GM19467 (cell line): ENCODE results near the gene SPTBN1.
A peak's percentile ranks its signal among the peaks of the same experiment; 100 is the strongest.
"Not testable (repeated sequence)": the region's sequence is repeated elsewhere in the genome, so short reads cannot be mapped to it uniquely, and the experiment has no call there.

Source experiments
- ATAC-seq: cut with Tn5 transposase; IDR thresholded peaks from one replicate; pipeline ENCODE4 v1.9.1; 2021; ENCODE audit warnings: mild to moderate bottlenecking, moderate library complexity; ENCODE audit not compliant: unreplicated experiment

The SPTBN1 gene

DNA sequence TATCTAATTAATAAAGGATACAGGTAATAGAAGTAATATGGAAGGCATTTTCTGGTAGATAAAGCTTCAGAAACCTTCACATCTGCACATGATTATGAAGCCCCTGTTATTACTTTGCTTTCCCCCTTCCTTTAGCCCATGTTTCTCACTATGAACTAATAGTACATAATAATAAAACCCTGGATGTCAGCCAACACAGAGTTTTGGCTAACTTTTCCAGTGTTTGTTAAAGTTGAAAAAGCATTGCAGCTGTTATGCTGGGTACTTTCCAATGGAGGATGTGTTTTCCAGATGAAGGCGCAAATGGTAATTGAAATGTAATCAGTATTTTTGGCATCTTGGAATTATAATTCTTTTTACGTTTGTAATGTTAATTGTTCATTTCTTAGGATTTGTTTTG is 43.5 kb downstream of the SPTBN1 start:
- ATAC-seq, result no peak

DNA sequence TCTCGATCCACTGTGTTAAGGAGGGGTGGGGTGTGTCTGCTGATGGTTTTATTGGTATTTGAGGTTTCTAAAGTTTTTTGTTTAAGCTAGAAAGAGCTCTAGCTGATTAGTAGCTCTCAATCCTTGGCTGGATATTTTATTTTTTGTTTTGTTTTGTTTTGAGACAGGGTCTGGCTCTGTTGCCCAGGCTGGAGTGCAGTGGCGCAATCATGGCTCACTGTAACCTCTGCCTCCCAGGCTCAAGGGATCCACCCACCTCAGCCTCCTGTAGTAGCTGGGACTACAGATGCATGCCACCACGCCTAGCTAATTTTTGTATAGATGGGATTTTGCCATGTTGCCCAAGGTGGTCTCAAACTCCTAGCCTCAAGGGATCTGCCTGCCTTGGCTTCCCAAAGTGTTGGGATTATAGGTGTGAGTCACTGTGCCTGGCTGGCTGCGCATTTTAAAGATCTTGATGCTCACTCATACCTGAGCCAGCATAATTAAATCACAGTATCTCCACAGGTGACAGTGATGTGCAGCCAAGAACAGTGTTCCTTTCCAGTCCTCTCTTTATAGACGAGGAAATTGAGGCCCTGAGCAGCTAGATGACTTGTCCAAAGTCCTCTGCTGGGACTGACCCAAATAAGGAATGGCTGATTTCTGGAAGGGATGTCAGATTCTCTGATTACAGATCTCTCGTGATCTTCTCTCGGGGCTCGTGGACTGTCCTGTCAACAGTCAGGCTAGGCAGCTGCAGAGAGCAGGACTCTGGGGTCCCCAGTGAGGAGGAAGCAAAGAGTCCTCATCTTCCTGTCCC is 44.5 kb downstream of the SPTBN1 start:
- no peak for ATAC-seq

DNA sequence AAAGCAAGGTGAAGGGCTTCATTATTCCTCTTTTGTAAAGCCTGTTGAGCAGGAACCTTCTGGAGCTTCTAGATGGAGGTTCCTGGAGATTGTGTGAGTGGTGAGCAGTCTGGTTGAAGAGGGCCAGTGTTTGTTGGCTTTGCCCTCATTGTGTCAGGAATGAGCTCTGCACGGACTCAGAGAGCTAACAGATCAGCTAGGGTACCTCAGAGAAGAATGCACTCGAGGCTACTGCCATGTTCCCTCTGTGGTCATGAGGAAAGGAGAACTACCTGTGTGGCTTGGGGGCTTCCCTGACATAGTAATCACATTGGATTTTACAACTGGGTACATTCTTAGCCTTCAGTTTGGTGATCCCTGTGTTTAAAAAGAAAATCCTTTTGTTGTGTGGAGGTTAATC is 46.6 kb downstream of the SPTBN1 start:
- ATAC-seq, result no peak

DNA sequence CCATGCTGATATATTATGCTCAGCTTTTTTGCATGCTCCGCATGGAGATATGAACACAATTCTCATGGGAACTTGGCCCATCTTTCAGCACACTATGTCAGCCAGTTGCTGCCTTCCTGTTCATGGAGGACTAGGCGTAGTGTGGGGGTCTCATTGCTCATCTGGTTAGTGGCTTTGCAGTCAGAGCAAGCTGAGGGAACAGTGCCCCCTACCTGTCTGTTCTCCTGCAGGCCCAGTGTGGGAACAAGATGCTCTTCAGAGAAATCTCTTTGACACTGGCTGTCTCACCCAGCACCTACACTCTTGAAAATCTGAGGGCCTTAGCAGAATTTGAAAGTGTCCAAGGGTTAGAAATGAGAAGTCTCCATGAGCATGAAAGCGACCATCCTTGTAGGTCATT is 47.1 kb downstream of the SPTBN1 start:
- ATAC-seq, result peak; percentile 50

DNA sequence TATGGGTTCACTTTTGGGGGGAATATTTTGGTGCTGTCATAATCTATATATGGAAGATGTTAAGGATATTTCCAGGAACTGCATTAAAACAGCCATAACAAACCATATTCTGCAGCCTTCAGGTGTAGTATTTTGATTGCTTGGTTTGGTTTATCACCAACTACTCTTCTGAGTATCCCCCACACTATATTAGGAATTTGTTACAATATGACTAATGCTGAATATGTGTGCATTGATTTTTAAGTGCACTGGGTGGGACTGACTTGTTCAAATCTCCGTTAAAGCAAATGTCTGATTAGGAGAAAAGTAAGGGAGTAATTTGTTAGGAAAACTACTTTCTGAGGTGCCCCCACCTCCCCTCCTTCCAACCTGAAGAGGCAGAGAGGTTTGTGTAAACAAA is 47.7 kb downstream of the SPTBN1 start:
- no peak for ATAC-seq

DNA sequence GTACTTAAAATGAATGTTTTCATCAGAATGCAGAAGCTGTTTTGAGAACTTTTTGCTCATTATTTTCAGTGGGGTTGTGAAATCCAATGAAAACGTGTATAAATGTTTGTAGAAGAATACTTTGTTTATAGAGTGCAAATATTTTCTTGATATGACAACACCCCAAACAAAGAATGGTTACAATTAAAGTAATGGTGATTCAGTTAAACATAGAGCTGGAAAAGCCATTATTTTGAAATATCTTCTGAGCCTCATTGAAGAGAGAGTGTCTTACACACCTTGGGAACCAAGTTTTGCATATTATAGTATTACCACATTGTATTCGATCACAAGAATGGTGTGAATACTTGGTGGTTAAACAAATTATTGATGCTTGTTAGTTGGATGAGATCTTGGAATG is 48.7 kb downstream of the SPTBN1 start:
- ATAC-seq, result no peak

DNA sequence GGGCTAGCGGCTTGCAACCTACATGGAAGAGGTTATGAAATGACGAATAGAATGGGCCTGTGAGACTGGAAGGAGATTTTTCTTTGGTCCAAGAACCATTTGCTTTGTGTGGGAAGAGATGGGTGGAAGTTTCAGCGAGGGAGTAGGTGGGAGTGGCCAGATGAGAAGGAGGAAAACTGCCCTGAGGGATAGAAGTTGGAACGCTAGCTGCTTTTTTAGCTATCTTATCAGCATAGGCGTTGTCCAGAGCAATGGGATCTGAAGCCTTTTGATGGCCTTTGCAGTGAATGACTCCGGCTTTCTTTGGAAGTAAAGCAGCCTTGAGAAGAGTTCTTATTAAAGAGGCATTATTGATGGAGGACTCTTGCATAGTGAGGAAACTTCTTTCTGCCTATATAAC is 52.4 kb downstream of the SPTBN1 start:
- ATAC-seq, result no peak

DNA sequence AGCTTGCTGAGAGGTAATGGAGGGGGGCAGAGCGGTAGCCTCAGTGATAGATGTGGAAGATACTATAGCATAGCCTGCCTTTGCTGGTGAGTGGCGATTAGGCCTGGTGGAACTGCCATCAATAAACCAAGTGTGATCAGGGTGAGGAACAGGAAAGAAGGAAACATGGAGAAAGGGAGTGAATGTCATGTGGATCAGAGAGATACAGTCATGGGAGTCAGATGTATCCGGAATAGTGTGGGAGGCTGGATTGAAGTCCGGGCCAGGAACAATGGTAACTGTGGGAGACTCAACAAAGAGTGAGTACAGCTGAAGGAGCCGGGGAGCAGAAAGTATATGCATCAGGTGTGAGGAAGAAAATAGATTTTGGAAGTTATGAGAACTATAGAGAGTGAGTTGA is 52.9 kb downstream of the SPTBN1 start:
- not testable (repeated sequence) for ATAC-seq

DNA sequence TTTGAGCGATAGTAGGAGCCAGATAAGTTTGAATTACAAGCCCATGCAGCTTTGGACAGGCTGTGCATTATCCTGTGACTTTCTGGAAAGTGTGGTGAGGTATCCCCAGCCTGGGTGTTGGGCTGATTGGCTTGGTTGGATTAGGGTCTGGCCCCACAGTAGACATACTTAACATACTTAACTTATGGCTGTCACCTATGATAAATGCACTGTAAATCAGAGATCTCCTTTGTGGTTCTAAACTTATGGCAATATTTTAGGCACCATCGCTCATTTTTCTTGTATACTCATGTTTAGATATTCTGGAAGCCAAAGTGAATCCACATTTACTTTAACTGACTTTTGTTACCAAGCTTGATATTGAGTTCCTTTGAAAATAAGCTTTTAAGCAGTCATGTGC is 54.8 kb downstream of the SPTBN1 start:
- no peak for ATAC-seq

DNA sequence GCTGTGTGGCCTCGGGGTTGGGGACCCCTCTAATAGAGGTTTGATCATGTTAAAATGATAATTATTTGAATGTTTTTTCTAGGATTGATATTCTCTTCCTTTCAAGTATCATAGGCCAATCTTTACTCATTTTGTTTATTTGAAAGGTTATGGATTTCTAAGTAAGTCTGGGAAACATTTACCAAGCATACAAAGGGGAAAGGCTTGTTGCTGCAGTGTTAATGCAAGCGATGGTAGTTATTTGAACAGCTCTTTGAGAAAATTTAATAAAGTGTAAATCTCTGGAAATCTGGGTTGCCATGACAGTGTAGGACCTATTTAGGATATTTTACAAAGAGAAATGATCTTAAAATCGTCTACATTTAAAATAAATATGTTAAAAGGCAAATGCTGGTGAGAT is 56.1 kb downstream of the SPTBN1 start:
- no peak for ATAC-seq

DNA sequence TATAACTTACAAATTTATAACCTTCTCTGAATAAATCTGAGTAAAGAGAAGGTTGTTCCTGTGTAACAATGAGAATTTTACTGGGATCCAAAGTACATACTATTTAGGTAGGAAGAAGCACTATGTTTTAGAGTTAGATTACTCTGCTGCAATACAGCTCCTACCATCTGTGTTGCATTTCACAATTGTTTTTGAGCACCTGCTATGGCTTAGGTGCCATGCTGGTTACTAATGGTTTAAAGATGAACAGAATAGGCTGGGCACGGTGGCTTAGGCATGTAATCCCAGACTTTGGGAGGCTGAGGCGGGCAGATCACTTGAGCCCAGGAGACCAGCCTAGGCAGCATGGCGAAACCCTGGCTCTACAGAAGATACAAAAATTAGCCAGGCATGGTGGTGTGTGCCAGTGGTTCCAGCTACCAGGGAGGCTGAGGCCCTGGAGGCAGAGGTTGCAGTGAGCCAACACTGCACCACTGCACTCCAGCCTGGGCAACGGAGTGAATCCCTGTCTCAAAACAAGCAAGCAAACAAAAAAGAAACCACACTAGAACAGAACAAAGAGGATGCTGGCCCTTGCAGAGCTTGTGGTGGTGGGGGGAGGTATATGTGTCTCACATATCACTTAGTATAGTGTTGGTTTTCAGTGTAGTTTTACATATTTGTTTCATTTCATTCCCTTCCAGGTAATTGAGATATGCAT is 56.7 kb downstream of the SPTBN1 start:
- no peak for ATAC-seq

DNA sequence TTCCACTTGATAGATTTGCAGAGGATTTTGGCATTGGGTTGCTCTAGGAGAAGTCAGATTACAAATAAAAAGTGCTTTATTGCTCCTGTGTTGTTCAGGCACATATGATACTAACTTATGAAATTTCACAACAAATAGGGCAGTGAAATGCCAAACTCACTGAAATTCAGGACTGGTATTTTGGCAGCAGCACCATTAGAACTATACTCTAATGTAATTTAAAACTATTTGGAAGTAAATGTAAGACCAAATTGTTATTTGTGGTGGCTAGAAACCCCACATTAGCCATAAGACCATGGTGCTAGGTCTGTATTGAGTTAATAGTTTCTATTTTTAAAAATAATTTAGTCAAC is 57.2 kb downstream of the SPTBN1 start:
- ATAC-seq, result no peak

DNA sequence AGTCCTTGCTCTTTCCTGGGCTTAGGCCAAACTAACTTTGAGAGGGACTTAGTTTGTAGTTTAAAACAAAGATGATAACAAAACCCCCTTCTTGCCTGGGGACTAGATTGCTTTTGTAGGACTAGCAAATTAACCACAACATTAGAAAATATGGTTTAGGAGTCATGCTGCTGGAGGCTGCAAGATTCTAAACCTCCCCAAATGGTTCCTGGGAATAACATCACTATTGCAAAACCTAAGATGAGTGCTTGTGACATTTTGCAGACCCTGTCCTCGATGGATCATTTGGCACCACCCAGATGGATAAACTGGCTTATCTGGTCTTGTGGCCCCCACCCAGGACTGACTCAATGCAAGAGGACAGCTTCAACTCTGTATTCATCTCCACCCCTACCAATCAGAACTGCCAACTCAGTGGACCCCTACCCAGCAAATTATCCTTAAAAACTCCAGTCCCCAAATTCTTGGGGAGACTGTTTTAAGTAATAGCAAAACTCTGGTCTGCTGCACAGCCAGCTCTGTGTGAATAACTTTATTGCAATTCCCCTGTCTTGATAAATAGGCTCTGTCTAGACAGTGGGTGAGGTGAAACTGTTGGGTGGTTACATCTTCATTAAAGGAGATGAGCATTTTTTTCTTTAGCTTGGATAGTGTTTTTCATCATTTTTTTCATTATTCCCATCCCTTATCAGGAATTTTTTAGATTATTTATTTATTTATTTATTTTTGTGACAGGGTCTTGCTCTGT is 58.9 kb downstream of the SPTBN1 start:
- ATAC-seq, result no peak

DNA sequence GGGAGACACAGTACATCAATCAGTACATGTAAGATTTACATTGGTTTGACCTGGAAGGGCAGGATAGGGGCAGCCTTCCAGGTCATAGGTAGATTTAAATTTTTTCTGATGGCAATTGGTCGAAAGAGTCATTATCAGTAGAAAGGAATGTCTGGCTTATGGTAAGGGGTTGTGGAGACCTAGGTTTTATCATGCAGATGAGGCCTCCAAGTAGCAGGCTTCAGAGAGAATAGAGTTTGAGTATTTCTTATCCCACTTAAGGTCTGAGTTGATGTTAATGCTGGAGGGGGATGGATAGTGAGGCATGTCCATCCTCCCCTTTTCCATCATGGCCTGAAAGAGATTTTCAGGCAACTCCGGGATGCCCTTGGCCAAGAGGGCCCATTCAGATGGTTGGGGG is 60.7 kb downstream of the SPTBN1 start:
- no peak for ATAC-seq

DNA sequence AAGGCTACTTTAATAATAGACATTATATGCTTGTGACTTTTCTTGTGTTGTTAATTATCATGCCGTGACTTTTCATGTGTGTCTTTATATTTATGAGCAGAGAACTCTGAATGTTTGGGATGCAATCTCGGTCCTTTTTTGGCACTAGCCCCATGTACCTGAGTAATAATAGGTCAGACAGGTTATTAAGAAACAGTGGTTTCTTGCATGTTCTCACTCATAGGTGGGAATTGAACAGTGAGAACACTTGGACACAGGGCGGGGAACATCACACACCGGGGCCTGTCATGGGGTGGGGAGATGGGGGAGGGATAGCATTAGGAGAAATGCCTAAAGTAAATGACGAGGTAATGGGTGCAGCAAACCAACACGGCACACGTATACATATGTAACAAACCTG is 61.9 kb downstream of the SPTBN1 start:
- not testable (repeated sequence) for ATAC-seq

DNA sequence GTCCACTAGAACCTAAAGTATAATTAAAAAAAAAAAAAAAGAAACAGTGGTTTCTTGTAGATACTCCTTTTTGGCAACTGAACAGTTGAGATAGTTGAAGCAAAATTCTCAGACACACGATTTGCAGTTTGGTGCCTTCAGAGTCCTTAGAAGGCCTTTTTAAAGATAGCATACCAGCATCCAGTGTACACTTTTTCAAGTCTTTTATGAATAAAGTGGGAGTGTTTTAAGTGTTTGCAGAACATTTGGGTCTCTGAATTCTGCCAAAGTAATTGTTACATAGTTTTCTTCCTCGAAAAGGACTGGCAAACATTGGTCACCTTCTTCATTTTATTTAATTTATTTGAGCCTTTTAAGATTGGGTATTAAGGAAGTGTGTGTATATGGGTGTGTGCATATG is 62.3 kb downstream of the SPTBN1 start:
- no peak for ATAC-seq

DNA sequence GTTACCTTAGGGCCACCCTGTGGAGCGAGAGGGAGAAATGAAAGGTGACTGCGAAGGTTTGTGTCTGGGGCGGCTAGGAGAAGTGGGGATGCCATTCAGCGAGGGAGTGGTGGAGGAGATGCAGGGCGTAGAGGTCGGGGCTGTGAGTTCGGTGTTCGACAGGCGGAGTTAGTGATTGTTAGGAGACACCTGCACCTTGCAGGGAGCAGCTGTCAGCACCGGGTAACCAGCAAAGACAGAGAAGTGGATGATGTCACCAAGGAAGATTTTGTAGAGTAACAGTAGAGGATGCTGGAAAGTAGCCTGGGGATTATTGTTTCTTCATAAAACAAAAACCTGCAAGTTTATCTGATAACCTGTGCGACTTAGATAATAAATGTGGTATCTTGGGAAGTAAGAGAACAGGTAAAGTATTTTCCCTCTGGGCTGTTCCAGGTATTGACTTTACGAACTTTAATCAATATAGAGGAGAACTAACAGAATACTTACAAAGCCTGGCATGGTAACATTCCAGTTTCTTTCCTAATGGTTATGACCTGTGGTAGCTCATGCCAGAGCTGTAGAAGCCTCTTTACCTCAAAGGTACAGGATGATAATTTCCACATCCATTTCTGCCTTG is 63.8 kb downstream of the SPTBN1 start:
- ATAC-seq, result no peak

DNA sequence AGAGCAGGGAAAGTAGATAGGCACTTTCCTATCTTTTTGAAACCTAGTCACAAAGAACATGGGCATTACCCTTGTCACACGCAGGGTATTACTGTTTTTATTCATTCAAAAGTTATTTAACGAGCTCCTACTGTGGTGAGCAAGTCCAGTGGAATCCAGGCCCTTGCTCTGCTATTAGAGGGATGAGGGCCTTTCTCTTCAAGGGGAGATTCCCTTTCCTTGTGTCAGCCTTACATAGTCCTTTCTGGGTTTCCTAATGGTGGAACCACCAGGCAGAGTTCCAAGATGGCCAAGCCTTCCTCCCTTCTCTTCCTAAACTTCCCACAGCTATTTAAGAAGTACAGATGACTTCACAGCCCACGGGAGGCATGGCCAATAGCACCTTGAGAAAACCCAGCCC is 64.6 kb downstream of the SPTBN1 start:
- ATAC-seq, result no peak

DNA sequence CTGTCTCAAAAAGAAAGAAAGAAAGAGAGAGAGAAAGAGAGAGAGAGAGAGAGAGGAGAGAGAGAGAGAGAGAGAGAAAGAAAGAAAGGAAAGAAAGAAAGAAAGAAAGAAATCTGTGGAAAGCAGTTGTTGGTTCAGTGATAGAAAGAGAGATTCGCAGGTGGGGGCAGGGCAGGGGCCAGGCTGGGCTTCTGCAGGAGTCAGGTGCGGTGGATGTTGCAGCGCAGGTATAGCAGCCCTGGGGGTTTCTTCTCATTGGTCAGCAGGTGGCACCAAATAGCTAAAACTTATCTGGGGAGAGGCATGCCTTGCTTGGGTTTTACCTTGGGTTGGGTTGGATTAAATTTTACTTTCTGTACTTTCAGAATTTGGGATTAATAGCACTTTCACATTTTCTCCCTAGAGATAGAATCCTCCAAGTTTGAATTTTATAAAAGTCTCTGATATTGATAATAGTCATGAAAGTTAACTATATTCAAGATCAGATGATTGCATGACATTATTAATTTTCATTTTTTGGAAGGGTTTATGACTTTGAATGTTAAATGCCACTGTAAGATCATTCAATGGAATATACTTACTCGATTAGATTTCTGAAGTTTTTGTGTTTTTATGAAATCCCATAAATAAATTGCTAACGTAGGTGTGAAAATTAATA is 66.6 kb downstream of the SPTBN1 start:
- ATAC-seq, result peak; percentile 64

DNA sequence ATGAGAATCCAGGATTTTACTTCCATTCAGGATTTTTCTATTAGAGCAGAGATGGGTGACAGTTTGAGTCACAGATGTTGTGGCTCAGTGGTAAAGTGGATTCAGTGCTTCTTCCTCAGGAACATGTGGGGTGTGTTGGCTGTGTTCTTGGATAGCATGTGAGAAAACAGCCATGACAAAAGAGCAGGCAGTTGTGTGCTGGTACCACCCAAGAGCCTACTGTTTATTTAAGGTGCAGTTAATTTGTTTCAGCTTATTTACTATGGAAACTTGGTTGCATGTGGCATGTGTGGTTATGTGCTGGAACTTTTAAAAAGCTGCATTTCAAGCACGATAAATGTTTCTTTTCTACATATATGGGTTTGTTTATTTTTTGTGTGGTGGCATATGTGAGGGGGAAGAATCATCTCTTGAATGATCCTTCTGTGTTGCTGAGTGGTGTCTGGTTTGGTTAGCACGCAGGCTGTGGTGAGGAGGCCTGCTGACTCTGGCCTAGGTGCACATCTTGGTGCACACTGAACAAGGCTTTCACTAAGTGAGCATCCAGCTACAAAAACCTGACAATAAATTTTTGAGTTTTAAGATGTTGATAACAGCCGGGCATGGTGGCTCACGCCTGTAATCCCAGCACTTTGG is 67.3 kb downstream of the SPTBN1 start:
- ATAC-seq, result no peak
